Inflammatory macrophage treated with lipopolysaccharide for 1 hour (primary cell): Measurements from ENCODE around the gene RPGRIP1.
A peak's percentile ranks its signal among the peaks of the same experiment; 100 is the strongest.
"Not testable (repeated sequence)": the region's sequence is repeated elsewhere in the genome, so short reads cannot be mapped to it uniquely, and the experiment has no call there.

Source experiments
- DNase-seq, 2 donors: peaks; one replicate each; pipeline ENCODE4 v3.0.0-alpha.2; 2020 to 2022

The RPGRIP1 gene

GRCh38 chr14:21279783-21280182 lies at the start of gene RPGRIP1:
Gene RPGRIP1, plus strand, starts transcription at chr14:21280083. Its CDS starts 7,894 bp downstream, at chr14:21287977.
- DNase-seq = no peak

GRCh38 chr14:21231020-21231652 lies 48.7 kb upstream of the RPGRIP1 start:
- no peak for DNase-seq

- DNase-seq = no peak
Observed at GRCh38 chr14:21233457-21234076, 46.3 kb upstream of the RPGRIP1 start.

- no peak for DNase-seq
Observed at GRCh38 chr14:21234112-21234511, 45.8 kb upstream of the RPGRIP1 start.

GRCh38 chr14:21236948-21237797 lies 42.7 kb upstream of the RPGRIP1 start:
- no peak for DNase-seq

GRCh38 chr14:21238823-21239518 lies 40.9 kb upstream of the RPGRIP1 start:
- DNase-seq = no peak

GRCh38 chr14:21240417-21240816 lies 39.5 kb upstream of the RPGRIP1 start:
- no peak for DNase-seq

- no peak for DNase-seq
Observed at GRCh38 chr14:21241218-21241819, 38.6 kb upstream of the RPGRIP1 start.

GRCh38 chr14:21244544-21244943 lies 35.3 kb upstream of the RPGRIP1 start:
- peak; percentile 68 to 87 for DNase-seq

GRCh38 chr14:21245813-21246212 lies 34.1 kb upstream of the RPGRIP1 start:
- DNase-seq = no peak

GRCh38 chr14:21248338-21248737 lies 31.5 kb upstream of the RPGRIP1 start:
- no peak for DNase-seq

GRCh38 chr14:21248739-21249411 lies 31.0 kb upstream of the RPGRIP1 start:
- no peak for DNase-seq

GRCh38 chr14:21251215-21251614 lies 28.7 kb upstream of the RPGRIP1 start:
- DNase-seq = no peak

GRCh38 chr14:21252149-21252548 lies 27.7 kb upstream of the RPGRIP1 start:
- no peak for DNase-seq

- peak; percentile 88 to 91 for DNase-seq
Observed at GRCh38 chr14:21255385-21256101, 24.3 kb upstream of the RPGRIP1 start.

- not testable (repeated sequence) for DNase-seq
Observed at GRCh38 chr14:21256102-21256447, 23.8 kb upstream of the RPGRIP1 start.

- peak; percentile 58 to 65 for DNase-seq
Observed at GRCh38 chr14:21256539-21257393, 23.1 kb upstream of the RPGRIP1 start.

- no peak for DNase-seq
Observed at GRCh38 chr14:21257394-21257909, 22.4 kb upstream of the RPGRIP1 start.

- peak; percentile 59 to 79 for DNase-seq
Observed at GRCh38 chr14:21258005-21258888, 21.6 kb upstream of the RPGRIP1 start.
